Astrocyte (in vitro differentiated cells and primary cell): ENCODE data around the gene ALK. TPM values are rescaled to one million over a fixed set of nuclear protein-coding genes. Genes with fewer than 3 reads are reported as not detected.
A peak's percentile ranks its signal among the peaks of the same experiment; 100 is the strongest.

Experiments
- DNase-seq: peaks from one replicate; pipeline ENCODE4 v3.0.0-alpha.2; 2010; ENCODE audit warnings: low read depth
- FAIRE-seq: peaks from 2 replicates; lab custom pipeline; 2011; peaks lifted over from hg19 to GRCh38; lab: Jason Lieb, UNC
- H2AFZ ChIP-seq: 2 replicates; pipeline ENCODE4 v1.6.0; 2012; ENCODE audit warnings: low read depth, low read length, inconsistent platforms
- H3K27ac ChIP-seq: 2 replicates; pipeline ENCODE4 v1.5.1; 2011; ENCODE audit warnings: low read depth, low read length, inconsistent platforms
- H3K27me3 ChIP-seq: 2 replicates; pipeline ENCODE4 v1.6.0; 2011; ENCODE audit warnings: low read length, inconsistent platforms; ENCODE audit not compliant: insufficient read depth
- H3K36me3 ChIP-seq: 2 replicates; pipeline ENCODE4 v1.5.1; 2011; ENCODE audit warnings: low read length, inconsistent platforms; ENCODE audit not compliant: insufficient read depth
- H3K4me1 ChIP-seq: 2 replicates; pipeline ENCODE4 v1.5.1; 2011; ENCODE audit warnings: low read length, inconsistent platforms; ENCODE audit not compliant: insufficient read depth
- H3K4me2 ChIP-seq: 2 replicates; pipeline ENCODE4 v1.6.0; 2012; ENCODE audit warnings: low read length, inconsistent platforms
- H3K4me3 ChIP-seq: 2 replicates; pipeline ENCODE4 v1.5.1; 2011; ENCODE audit warnings: low read depth, mild to moderate bottlenecking, low read length, inconsistent platforms; ENCODE audit not compliant: insufficient read depth
- H3K79me2 ChIP-seq: 2 replicates; pipeline ENCODE4 v1.6.0; 2012; ENCODE audit warnings: mild to moderate bottlenecking, low read length, inconsistent platforms; ENCODE audit not compliant: insufficient read depth
- H3K9ac ChIP-seq: 2 replicates; pipeline ENCODE4 v1.6.0; 2012; ENCODE audit warnings: mild to moderate bottlenecking, low read length, inconsistent platforms
- H3K9me3 ChIP-seq: 2 replicates; pipeline ENCODE4 v1.5.1; 2012; ENCODE audit warnings: low read depth, mild to moderate bottlenecking, low read length, inconsistent platforms; ENCODE audit not compliant: insufficient read depth
- H4K20me1 ChIP-seq: 2 replicates; pipeline ENCODE4 v1.6.0; 2012; ENCODE audit warnings: low read length, inconsistent platforms; ENCODE audit not compliant: insufficient read depth
- H3K27ac Mint-ChIP-seq: one replicate; pipeline ENCODE4 v1.8.0; 2021; ENCODE audit warnings: mild to moderate bottlenecking, mixed read lengths; ENCODE audit not compliant: unreplicated experiment
- H3K27me3 Mint-ChIP-seq: one replicate; pipeline ENCODE4 v1.8.0; 2021; ENCODE audit warnings: low read depth, mixed read lengths; ENCODE audit not compliant: unreplicated experiment
- H3K36me3 Mint-ChIP-seq: one replicate; pipeline ENCODE4 v1.8.0; 2021; ENCODE audit warnings: low read depth, mixed read lengths; ENCODE audit not compliant: unreplicated experiment
- H3K4me1 Mint-ChIP-seq: one replicate; pipeline ENCODE4 v1.8.0; 2021; ENCODE audit warnings: low read depth, mixed read lengths; ENCODE audit not compliant: unreplicated experiment
- H3K4me3 Mint-ChIP-seq: one replicate; pipeline ENCODE4 v1.8.0; 2021; ENCODE audit warnings: mild to moderate bottlenecking, moderate library complexity, mixed read lengths; ENCODE audit not compliant: unreplicated experiment
- H3K9me3 Mint-ChIP-seq: one replicate; pipeline ENCODE4 v1.8.0; 2021; ENCODE audit warnings: mild to moderate bottlenecking, mixed read lengths; ENCODE audit not compliant: unreplicated experiment
- EZH2 ChIP-seq: IDR thresholded peaks from 2 replicates; pipeline ENCODE4 v1.6.1; 2012; ENCODE audit warnings: mild to moderate bottlenecking, low read length, inconsistent platforms; ENCODE audit not compliant: insufficient read depth
- total RNA-seq: library from RNA; stranded (reverse); gene quantifications from 2 replicates; pipeline ENCODE4 v1.2.1, GENCODE V29; 2021
- TF ChIP-seq, protein P1 (sequence below): IDR thresholded peaks from 2 replicates; pipeline ENCODE4 v1.5.1; 2011; ENCODE audit warnings: low read depth, mild to moderate bottlenecking, inconsistent platforms, low read length, moderate library complexity; ENCODE audit not compliant: insufficient read depth

ALK gene
- total RNA-seq, 1 donor from 2014 or later = 0.16 TPM

DNA sequence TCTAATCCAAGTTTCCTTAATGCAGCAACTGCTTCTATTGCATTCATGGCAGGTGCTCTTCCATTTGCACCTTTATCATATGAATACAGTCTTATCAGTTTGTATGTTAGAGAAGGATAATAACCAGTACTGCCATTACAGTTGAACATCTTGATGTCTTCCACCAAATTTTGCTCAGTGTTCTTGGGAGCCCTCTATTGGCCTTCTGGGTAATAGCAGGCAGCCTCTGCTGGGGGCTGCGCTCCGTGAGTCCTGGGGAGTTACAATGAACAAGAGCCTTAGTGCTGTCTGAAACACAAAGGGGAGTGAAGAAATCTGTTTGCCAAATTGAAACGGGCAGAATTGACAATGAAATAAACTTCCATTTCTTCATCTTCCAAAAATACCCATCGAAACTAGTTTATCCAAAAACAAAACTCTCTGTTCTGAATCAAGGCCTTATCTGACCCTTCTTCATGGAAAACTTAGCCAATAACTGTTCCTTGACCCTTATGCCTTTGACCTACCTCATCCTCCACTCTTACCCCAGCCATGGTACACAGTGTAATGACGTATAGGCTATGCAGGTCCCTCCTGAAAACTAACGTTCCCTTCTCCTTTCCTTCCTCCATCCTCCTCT, 79.9 kb downstream of the ALK start:
- no peaks in the 10 kb centered on the region for H3K9me3 ChIP-seq
- H3K4me1 ChIP-seq = no peaks in the 10 kb centered on the region
- no peak for TF ChIP-seq EZH2
- TF ChIP-seq, protein P1, sequence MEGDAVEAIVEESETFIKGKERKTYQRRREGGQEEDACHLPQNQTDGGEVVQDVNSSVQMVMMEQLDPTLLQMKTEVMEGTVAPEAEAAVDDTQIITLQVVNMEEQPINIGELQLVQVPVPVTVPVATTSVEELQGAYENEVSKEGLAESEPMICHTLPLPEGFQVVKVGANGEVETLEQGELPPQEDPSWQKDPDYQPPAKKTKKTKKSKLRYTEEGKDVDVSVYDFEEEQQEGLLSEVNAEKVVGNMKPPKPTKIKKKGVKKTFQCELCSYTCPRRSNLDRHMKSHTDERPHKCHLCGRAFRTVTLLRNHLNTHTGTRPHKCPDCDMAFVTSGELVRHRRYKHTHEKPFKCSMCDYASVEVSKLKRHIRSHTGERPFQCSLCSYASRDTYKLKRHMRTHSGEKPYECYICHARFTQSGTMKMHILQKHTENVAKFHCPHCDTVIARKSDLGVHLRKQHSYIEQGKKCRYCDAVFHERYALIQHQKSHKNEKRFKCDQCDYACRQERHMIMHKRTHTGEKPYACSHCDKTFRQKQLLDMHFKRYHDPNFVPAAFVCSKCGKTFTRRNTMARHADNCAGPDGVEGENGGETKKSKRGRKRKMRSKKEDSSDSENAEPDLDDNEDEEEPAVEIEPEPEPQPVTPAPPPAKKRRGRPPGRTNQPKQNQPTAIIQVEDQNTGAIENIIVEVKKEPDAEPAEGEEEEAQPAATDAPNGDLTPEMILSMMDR = peak; percentile 97
- no peaks in the 10 kb centered on the region for H4K20me1 ChIP-seq
- Mint-ChIP-seq H3K27ac (no peak overlapping the region), H3K4me3 (no peak overlapping the region), H3K36me3 (no peaks in the 10 kb centered on the region), H3K27me3 (peaks cover 15% of the 10 kb centered on the region), H3K4me1 (peaks cover 8% of the 10 kb centered on the region), H3K9me3 (peaks cover 3% of the 10 kb centered on the region)
- no peak overlapping the region for H3K4me3 ChIP-seq
- H3K4me2 ChIP-seq = no peak overlapping the region
- no peak overlapping the region for H2AFZ ChIP-seq
- peak; percentile 3 for DNase-seq
- no peak overlapping the region for H3K27ac ChIP-seq
- no peak overlapping the region for H3K9ac ChIP-seq
- FAIRE-seq = peak; percentile 69
- peaks cover 8% of the 10 kb centered on the region for H3K27me3 ChIP-seq
- no peaks in the 10 kb centered on the region for H3K36me3 ChIP-seq
- no peaks in the 10 kb centered on the region for H3K79me2 ChIP-seq

DNA sequence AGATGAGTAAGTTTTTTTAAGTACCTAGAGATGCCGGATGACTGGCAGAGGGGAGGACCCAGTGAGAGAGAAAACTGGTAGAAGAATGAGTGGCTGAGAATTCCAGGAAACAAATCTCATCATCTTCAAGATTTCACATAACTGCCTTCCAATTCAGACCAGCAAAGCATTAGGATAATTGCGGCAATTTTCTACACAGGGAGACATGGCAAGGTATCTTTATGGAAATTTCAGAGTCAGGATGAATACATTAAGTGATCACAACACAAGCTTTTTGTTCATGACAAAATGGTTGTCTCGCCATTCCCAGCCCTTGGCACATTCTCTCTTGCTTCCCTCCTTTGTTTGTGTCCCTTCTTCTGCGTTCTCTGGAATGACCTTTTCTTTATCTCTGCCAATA, 82.1 kb downstream of the ALK start:
- no peak overlapping the region for H3K9ac ChIP-seq
- no peak for FAIRE-seq
- H3K4me2 ChIP-seq = no peak overlapping the region
- peaks cover 8% of the 10 kb centered on the region for H3K4me1 ChIP-seq
- Mint-ChIP-seq H3K4me3 (no peak overlapping the region), H3K36me3 (no peaks in the 10 kb centered on the region), H3K27me3 (peaks cover 15% of the 10 kb centered on the region), H3K27ac (no peak overlapping the region), H3K4me1 (peaks cover 20% of the 10 kb centered on the region), H3K9me3 (peaks cover 3% of the 10 kb centered on the region)
- DNase-seq = no peak
- H2AFZ ChIP-seq = no peak overlapping the region
- no peak overlapping the region for H3K27ac ChIP-seq
- no peak overlapping the region for H3K4me3 ChIP-seq
- no peak for TF ChIP-seq EZH2
- TF ChIP-seq, protein P1 = no peak
- H3K79me2 ChIP-seq = no peaks in the 10 kb centered on the region
- H3K9me3 ChIP-seq = no peaks in the 10 kb centered on the region
- peaks cover 8% of the 10 kb centered on the region for H3K27me3 ChIP-seq
- H4K20me1 ChIP-seq = no peaks in the 10 kb centered on the region
- no peaks in the 10 kb centered on the region for H3K36me3 ChIP-seq

DNA sequence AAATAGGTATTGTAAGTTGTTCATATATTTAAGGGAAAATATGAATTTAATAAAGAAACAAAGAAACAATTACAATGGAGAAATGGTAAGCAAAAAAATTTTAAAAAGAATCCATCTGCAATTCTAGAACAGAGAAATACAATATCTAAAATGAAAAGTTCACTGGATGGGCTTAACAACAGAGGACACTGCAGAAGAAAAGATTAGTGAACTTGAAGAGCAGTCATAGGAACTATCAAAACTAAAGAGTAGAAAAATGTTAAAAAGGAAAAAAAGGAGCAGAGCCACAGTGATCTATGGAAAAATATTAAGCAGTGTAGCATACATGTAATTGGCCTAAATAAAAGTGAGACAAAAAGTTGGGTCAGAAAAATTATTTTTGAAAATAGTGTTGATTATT, 83.5 kb downstream of the ALK start:
- Histone ChIP-seq H3K27ac (no peak overlapping the region), H4K20me1 (no peaks in the 10 kb centered on the region), H2AFZ (no peak overlapping the region), H3K27me3 (peaks cover 8% of the 10 kb centered on the region), H3K4me2 (no peak overlapping the region), H3K79me2 (no peaks in the 10 kb centered on the region), H3K4me3 (no peak overlapping the region), H3K9ac (no peak overlapping the region), H3K4me1 (peaks cover 11% of the 10 kb centered on the region), H3K36me3 (no peaks in the 10 kb centered on the region), H3K9me3 (no peaks in the 10 kb centered on the region)
- Mint-ChIP-seq H3K27me3 (peaks cover 19% of the 10 kb centered on the region), H3K4me3 (no peak overlapping the region), H3K4me1 (peaks cover 26% of the 10 kb centered on the region), H3K27ac (no peak overlapping the region), H3K36me3 (no peaks in the 10 kb centered on the region), H3K9me3 (peaks cover 3% of the 10 kb centered on the region)
- TF ChIP-seq EZH2 = no peak
- TF ChIP-seq, protein P1 = no peak
- DNase-seq (no peak), FAIRE-seq (no peak)
